COLO829 (cell line): Measurements from ENCODE around the gene IFIT2.
"Not testable (repeated sequence)": the region's sequence is repeated elsewhere in the genome, so short reads cannot be mapped to it uniquely, and the experiment has no call there.

Experiments
- DNase-seq: peaks from one replicate; pipeline ENCODE4 v3.0.0; 2012; ENCODE audit warnings: low spot score

The IFIT2 gene

GRCh38 chr10:89308736-89309135 lies 6.9 kb downstream of the IFIT2 start:
- DNase-seq: no peak

GRCh38 chr10:89309156-89310055 lies 7.6 kb downstream of the IFIT2 start:
- no peak for DNase-seq

- DNase-seq: no peak
Observed at GRCh38 chr10:89310056-89310893, 8.4 kb downstream of the IFIT2 start.

GRCh38 chr10:89312973-89313372 lies 11.1 kb downstream of the IFIT2 start:
- DNase-seq: no peak

GRCh38 chr10:89314676-89315075 lies 12.8 kb downstream of the IFIT2 start:
- DNase-seq: peak; percentile 88

GRCh38 chr10:89318047-89318446 lies 16.2 kb downstream of the IFIT2 start:
- DNase-seq: not testable (repeated sequence)

GRCh38 chr10:89325081-89325480 lies 23.2 kb downstream of the IFIT2 start:
- DNase-seq: not testable (repeated sequence)

- DNase-seq: not testable (repeated sequence)
Observed at GRCh38 chr10:89325856-89326255, 24.0 kb downstream of the IFIT2 start.

GRCh38 chr10:89327803-89328441 lies 26.1 kb downstream of the IFIT2 start, which contains the start of gene IFIT3:
Gene IFIT3 (plus strand): TSS chr10:89327997. CDS start chr10:89328074, 77 bp downstream.
- peak; percentile 66 for DNase-seq

- no peak for DNase-seq
Observed at GRCh38 chr10:89329151-89329550, 27.3 kb downstream of the IFIT2 start.

GRCh38 chr10:89330014-89330413 lies 28.2 kb downstream of the IFIT2 start:
- DNase-seq: not testable (repeated sequence)

- no peak for DNase-seq
Observed at GRCh38 chr10:89330537-89331212, 28.8 kb downstream of the IFIT2 start.

- DNase-seq: not testable (repeated sequence)
Observed at GRCh38 chr10:89331487-89332122, 29.8 kb downstream of the IFIT2 start.

- no peak for DNase-seq
Observed at GRCh38 chr10:89332123-89332633, 30.3 kb downstream of the IFIT2 start.

- DNase-seq: no peak
Observed at GRCh38 chr10:89335226-89335625, 33.4 kb downstream of the IFIT2 start.

GRCh38 chr10:89336241-89336640 lies 34.4 kb downstream of the IFIT2 start:
- DNase-seq: no peak

- no peak for DNase-seq
Observed at GRCh38 chr10:89337484-89337883, 35.6 kb downstream of the IFIT2 start.

- DNase-seq: no peak
Observed at GRCh38 chr10:89338713-89339112, 36.9 kb downstream of the IFIT2 start.

GRCh38 chr10:89339875-89340274 lies 38.0 kb downstream of the IFIT2 start:
- DNase-seq: no peak

- DNase-seq: no peak
Observed at GRCh38 chr10:89341649-89342048, 39.8 kb downstream of the IFIT2 start.
